HG03066 (cell line): ENCODE data around the gene SIK2.
"Not testable (repeated sequence)": the region's sequence is repeated elsewhere in the genome, so short reads cannot be mapped to it uniquely, and the experiment has no call there.

Experiments used
- ATAC-seq: cut with Tn5 transposase; IDR thresholded peaks from one replicate; pipeline ENCODE4 v1.9.1; 2021; ENCODE audit warnings: low read depth; ENCODE audit not compliant: unreplicated experiment

The SIK2 gene

DNA sequence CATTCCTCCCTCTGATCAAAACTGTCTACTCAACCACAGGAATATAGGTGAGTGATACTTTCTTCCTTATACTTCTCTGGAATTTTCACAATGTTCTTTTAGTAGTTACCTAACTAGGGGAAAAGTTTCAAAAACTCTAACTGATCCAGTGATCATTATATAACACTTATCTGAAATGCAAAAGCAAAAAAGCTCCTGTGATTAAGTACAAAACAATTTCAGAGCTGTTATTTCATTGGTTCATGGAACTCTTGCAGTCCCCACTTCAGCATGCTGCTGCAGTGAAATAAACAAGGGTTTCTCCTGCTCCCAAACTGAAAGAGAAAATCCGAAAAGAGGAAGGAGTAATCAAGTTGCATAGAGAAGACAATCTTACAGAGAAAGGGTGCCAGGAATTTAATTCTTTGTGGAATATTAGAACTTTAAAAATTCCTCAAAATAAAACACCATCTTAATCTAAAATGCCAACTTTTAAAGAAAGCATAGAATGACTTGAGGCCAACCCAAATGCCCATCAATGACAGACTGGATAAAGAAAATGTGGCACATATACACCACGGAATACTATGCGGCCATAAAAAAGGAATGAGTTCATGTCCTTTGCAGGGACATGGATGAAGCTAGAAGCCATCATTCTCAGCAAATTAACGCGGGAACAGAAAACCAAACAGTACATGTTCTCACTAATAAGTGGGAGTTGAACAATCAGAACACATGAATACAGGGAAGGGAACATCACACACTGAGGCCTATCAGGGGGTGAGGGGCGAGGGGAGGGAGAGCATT lies 143.7 kb downstream of the SIK2 start:
- ATAC-seq = no peak

- ATAC-seq = no peak
Observed at GRCh38 chr11:111748035-111748804, 146.0 kb downstream of the SIK2 start.

- no peak for ATAC-seq
Observed at GRCh38 chr11:111749646-111750045, 147.4 kb downstream of the SIK2 start.

- no peak for ATAC-seq
Observed at GRCh38 chr11:111756097-111756496, 153.8 kb downstream of the SIK2 start.

- no peak for ATAC-seq
Observed at GRCh38 chr11:111759376-111759775, 157.1 kb downstream of the SIK2 start.

- ATAC-seq = no peak
Observed at GRCh38 chr11:111759778-111760407, 157.6 kb downstream of the SIK2 start.

DNA sequence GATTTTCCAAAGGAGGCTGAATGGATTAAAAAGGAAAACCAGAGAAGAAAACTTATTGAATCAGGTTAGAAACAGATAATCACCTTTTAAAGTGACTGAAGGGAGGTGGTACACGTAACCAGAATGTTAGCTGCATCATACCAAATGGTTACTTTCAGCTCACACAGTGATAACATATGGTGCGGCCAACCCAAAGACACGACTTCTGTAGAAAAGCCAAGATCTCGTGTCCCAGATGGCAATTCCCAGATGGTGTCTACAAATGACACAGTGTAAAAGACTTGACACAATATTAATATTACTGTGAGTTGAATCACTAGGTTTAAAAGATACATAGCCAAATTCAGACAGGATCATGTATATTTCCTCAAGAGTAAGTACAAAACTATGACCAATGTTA lies 158.8 kb downstream of the SIK2 start:
- ATAC-seq = no peak

GRCh38 chr11:111762526-111762925 lies 160.3 kb downstream of the SIK2 start:
- ATAC-seq = no peak

DNA sequence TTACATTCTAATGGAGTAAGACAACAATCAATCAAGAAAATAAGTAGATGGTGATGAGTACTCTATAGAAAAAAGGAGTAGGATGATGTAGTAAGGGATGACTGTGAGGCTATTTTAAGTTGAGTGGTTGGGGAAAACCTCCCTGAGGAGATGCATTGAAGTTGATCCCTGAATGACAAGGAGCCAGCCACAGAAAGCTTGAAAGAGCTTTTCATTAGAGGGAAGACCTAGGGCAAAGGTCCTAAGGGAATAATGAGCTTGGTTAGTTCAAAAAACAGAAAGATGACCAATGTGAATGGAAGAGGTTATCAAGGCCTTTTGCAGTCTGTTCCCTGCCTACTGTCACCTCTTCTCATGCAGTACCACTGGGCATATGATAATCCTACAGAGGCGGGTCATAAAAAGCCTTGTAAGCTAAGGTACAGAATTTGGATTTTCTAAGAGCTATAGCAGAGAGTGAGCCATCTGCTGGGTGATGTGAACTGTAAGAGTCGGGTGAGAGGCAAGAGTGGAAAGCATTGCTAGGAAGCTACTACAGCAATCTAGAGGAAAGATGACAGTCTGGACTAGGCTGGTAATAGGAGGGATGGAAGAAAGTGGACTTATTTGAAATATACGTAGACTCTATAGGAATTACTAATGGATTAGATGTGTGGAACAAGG lies 160.9 kb downstream of the SIK2 start:
- no peak for ATAC-seq

DNA sequence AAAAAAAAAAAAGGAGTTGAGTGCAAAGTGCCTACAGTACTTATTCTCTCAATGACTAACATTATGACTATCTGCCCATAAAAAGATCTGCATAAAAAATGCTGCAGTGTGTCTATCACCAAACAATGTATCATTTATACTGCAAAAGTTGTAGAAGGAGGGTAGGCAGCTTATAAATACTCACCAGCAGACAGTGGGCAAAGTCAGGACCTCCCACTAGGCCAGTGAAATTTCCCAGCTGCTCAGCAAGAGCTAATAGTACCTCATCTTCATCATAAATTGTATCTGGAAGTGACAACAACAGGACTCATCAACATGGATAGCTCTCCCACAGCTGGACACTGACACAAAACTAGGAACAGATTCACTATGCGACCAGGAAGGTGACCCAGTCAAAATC lies 162.4 kb downstream of the SIK2 start:
- no peak for ATAC-seq

- peak; percentile 11 for ATAC-seq
Observed at GRCh38 chr11:111765320-111765983, 163.2 kb downstream of the SIK2 start.

DNA sequence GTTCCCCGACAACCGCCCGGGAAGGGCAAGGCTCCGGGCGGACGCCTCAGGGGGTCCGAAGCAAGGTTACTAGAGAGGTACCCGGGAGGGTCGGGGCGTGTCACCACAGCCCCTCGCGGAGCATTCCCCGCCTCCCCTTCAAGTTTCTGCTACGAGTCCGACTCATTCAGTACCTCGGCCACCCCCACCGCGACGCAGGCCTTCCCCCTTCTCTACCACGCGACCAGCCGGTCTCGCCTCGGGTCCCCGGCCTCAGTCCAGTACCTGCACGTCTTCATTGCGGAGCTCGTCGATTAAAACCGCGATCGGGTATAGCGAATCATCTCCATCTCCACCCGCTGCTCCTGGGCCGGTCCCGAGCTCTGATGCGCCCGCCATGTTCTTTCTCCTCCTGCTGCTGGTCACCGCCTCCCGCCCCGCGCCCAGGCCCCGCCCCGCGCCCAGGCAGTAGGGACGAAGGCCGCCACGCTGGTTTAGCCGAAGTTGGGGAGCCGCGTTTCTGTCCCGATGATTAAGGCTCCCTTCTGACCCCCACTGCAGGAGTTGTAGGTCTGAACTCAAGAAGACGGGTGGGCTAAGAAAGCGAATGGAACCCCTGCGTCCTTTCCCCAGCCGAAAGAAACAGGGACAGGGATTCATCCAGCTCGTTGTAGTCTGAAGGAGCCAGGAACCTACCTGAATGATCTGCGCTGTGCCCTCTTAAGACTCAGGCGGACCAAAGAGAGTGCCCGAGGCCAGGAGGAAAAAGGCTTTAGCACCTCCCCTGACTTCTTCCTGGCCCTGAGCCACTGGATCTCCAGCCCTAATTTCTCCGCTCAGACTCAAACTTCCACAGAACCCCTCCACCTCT lies 164.0 kb downstream of the SIK2 start, which contains the start of gene PPP2R1B:
PPP2R1B (minus strand) TSS at position 406 of the 850 bp plus-strand sequence; CDS start at position 378, 28 bp downstream.
- peak; percentile 90 for ATAC-seq

- ATAC-seq = peak; percentile 9
Observed at GRCh38 chr11:111766834-111767142, 164.5 kb downstream of the SIK2 start.

DNA sequence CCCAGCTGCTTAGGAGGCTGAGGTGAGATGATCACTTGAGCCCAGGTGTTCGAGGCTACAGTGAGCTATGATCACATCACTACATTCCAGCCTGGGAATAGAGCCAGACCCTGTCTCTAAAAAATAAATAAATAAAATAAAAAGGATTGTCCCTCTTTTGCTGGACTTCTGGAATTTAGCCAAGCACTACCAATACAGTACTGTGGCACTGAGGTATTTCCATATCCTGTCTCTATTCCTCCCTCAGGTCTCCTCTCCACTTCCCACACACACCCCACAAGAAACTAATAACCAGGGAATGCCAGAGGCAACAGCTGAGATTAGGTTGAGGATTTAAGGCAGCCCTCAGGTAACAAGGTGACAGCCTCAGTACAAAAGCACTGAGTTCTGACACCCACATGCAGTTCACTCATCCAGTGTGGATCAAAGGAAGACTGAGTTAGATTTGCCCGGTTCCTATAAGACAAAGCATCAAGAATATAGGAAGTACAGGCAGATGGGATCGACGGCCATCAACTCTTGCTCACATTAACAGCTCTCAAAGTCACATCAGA lies 168.4 kb downstream of the SIK2 start:
- no peak for ATAC-seq

DNA sequence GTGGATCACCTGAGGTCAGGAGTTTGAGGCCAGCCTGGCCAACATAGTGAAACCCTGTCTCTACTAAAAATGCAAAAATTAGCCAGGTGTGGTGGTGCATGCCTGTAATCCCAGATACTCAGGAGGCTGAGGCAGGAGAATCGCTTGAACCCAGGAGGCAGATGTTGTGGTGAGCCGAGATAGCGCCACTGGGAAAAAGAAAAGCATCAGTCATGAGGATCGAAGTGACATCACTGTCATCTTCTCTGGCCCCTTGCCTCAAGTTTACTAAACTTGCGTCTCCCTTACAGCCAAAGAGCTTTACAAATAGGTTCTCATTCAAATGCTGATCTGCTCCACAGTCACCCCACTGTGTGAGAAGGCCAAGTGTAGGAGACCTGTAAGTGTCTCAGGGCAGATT lies 169.0 kb downstream of the SIK2 start:
- not testable (repeated sequence) for ATAC-seq

DNA sequence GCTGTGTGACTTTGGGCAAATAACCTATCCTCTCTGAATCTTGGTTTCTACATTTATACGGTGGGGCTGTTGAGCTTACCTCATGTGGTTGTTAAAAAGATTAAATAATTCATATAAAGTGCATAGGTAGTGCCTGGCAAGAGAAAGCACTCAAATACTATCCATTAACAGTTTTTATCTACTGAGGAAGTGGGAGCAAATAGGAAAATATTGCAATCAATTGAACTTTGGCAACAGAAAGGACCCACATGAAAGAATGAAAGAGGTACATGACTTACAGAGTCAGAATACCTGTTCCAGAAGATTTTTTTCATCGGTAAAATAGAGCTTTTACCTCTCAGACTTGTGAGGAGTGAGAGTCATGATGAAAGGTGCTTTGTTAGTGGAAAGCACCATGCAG lies 170.3 kb downstream of the SIK2 start:
- no peak for ATAC-seq

DNA sequence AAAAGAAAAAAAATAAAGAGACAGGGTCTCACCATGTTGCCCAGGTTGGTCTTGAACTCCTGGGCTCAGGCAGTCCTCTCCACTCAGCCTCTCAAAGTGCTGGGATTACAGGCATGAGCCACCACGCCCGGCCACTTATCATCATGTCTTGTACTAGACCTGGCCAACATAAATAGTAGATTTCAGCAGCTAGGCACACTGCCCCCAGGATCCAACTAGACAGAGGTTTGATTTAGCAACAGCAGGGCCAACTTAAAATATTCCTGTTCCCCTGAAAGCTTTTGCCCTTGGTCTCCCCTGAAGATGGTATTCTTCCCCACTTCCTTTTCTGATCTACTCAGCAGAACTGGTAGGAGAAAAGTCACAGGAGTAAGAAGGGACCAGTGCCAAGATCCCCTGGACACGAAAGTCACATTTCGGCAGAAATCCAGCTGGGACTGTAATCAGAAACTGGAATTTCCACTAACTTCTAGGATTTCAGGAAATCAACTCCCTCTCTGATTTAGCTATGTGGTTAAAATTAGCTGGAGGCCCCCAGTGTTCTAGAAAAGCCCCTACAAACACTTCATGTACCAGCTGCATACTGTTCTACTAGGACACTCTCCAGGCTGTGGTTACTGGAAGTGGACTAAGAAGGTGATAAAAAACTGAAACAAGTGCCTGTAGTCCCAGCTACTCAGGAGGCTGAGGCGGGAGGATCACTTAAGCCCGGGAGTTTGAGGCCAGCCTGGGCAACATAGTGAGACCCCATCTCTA lies 172.9 kb downstream of the SIK2 start:
- no peak for ATAC-seq

- ATAC-seq = peak; percentile 90
Observed at GRCh38 chr11:111776398-111777093, 174.3 kb downstream of the SIK2 start.
